Muscle layer of colon (tissue), 2 donors: ENCODE results near the gene WNK2.
"Not testable (repeated sequence)": the region's sequence is repeated elsewhere in the genome, so short reads cannot be mapped to it uniquely, and the experiment has no call there.

ENCODE experiments used
- H3K27ac ChIP-seq: one replicate; pipeline ENCODE4 v1.7.0; 2013; ENCODE audit warnings: low read depth, mild to moderate bottlenecking, low read length, moderate library complexity
- H3K27me3 ChIP-seq, 2 donors: one replicate each; pipeline ENCODE4 v1.7.0; 2013; ENCODE audit warnings: low read length in 2 of 2, mild to moderate bottlenecking in 2 of 2; ENCODE audit not compliant: insufficient read depth in 2 of 2, control insufficient read depth in 1 of 2
- H3K36me3 ChIP-seq: one replicate; pipeline ENCODE4 v1.7.0; 2013; ENCODE audit warnings: mild to moderate bottlenecking, low read length; ENCODE audit not compliant: insufficient read depth
- H3K4me1 ChIP-seq: one replicate; pipeline ENCODE4 v1.7.0; 2013; ENCODE audit warnings: mild to moderate bottlenecking, low read length; ENCODE audit not compliant: insufficient read depth
- H3K4me3 ChIP-seq, 2 donors: one replicate each; pipeline ENCODE4 v1.7.0; 2013; ENCODE audit warnings: low read length in 2 of 2, low read depth in 1 of 2, mild to moderate bottlenecking in 1 of 2, moderate library complexity in 1 of 2
- H3K9ac ChIP-seq: one replicate; pipeline ENCODE4 v1.7.0; 2013; ENCODE audit warnings: low read length
- H3K9me3 ChIP-seq: one replicate; pipeline ENCODE4 v1.7.0; 2013; ENCODE audit warnings: mild to moderate bottlenecking, low read length
- donor health status: abdominal sarcoma.
- donor health status: Adenocarcinoma of cecum.

The WNK2 gene

DNA sequence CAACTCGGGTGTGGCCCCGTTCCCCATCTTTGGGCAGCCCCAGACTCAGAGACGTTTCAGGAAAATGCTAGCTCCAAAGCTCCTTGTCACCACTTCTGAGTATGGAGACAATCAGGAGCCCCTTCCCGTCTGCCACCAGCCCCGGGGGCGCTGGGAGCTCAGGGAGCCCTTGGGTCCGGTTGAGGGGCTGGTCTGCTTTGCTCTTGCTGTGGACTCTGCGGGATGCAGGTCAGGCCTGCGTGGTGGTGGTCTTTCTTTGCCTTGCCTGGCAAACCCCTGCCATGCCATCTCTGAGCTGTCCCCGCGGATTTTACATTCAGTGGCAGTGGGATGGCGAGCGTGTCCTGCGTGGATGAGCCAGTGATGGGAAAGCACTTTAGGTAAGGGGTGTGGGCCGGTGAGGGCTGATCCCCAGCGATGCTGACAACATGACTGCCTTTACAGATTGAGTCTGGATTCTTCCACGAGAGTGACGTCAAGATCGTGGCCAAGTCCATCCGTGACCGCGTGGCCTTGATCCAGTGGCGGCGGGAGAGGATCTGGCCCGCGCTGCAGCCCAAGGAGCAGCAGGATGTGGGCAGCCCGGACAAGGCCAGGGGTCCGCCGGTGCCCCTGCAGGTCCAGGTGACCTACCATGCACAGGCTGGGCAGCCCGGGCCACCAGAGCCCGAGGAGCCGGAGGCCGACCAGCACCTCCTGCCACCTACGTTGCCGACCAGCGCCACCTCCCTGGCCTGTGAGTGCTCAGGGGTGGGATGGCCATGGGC, 63.3 kb downstream of the WNK2 start:
- Histone ChIP-seq H3K9ac (no peak overlapping the region), H3K9me3 (no peaks in the 10 kb centered on the region), H3K36me3 (peaks cover 11% of the 10 kb centered on the region), H3K27ac (no peak overlapping the region), H3K27me3 (no peaks in the 10 kb centered on the region), H3K4me1 (peaks cover 4% of the 10 kb centered on the region), H3K4me3 (no peak overlapping the region)

GRCh38 chr9:93247892-93248291, 64.0 kb downstream of the WNK2 start:
- H3K9ac ChIP-seq = no peak overlapping the region
- no peaks in the 10 kb centered on the region for H3K9me3 ChIP-seq
- H3K27ac ChIP-seq = no peak overlapping the region
- peaks cover 11% of the 10 kb centered on the region for H3K36me3 ChIP-seq
- H3K4me3 ChIP-seq = no peak overlapping the region
- no peaks in the 10 kb centered on the region for H3K27me3 ChIP-seq
- H3K4me1 ChIP-seq = peaks cover 7% of the 10 kb centered on the region

DNA sequence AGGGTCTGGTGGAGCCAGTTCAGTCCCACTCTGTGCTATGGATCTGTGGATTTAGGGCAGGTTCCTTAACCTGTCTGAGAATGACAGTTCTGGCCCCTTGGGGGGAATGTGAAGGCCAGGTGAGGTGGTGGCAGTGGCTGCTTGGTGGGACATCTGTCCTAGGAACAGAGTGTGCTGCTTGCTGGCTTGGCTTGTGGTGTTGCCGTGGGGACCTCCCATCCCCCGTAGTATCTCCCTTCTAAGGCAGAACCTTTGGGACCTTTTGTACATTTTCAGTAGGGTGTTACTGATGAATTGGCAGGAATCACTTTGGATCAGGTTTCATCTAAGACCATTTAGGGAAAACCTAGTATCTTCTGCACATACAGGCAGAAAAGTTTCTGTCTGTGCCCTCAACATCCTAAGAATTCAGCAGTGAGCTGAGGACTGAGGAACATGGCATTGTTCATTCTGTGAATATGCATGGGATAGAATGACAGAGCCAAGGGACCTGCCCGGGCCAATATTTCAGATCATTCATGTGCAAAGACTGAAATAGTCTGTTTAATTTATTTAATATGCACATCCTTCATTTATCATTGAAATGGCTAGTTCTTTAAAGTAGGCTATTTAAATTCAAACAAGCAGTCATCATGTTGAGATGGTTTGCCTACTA, 64.6 kb downstream of the WNK2 start:
- Histone ChIP-seq H3K36me3 (peaks cover 11% of the 10 kb centered on the region), H3K27ac (no peak overlapping the region), H3K9ac (no peak overlapping the region), H3K4me1 (peaks cover 7% of the 10 kb centered on the region), H3K9me3 (no peaks in the 10 kb centered on the region), H3K4me3 (no peak overlapping the region), H3K27me3 (no peaks in the 10 kb centered on the region)

GRCh38 chr9:93250185-93250584, 66.2 kb downstream of the WNK2 start:
- Histone ChIP-seq H3K4me1 (peaks cover 7% of the 10 kb centered on the region), H3K36me3 (peaks cover 5% of the 10 kb centered on the region), H3K27me3 (no peaks in the 10 kb centered on the region), H3K9ac (no peak overlapping the region), H3K4me3 (no peak overlapping the region), H3K27ac (no peak overlapping the region), H3K9me3 (no peaks in the 10 kb centered on the region)

DNA sequence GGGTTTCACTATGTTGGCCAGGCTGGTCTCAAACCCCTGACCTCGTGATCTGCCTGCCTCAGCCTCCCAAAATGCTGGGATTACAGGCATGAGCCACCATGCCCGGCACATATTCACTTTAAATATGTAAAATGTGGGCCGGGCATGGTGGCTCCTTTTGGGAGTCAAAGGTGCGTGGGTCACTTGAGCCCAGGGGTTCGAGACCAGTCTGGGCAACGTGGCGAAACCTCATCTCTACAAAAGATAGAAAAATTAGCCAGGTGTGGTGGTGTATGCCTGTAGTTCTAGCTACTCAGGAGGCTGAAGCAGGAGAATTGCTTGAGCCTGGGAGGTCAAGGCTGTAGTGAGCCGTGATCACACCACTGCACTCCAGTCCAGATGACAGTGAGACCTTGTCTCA, 67.4 kb downstream of the WNK2 start:
- not testable (repeated sequence) for H3K4me1 ChIP-seq, H3K27me3 ChIP-seq, H3K9me3 ChIP-seq, H3K4me3 ChIP-seq, H3K27ac ChIP-seq, H3K9ac ChIP-seq, H3K36me3 ChIP-seq

GRCh38 chr9:93252116-93252780, 68.3 kb downstream of the WNK2 start:
- peaks cover 7% of the 10 kb centered on the region for H3K4me1 ChIP-seq
- no peaks in the 10 kb centered on the region for H3K27me3 ChIP-seq
- H3K36me3 ChIP-seq = peaks cover 8% of the 10 kb centered on the region
- H3K27ac ChIP-seq = no peak overlapping the region
- no peak overlapping the region for H3K9ac ChIP-seq
- H3K4me3 ChIP-seq = no peak overlapping the region
- H3K9me3 ChIP-seq = no peaks in the 10 kb centered on the region

GRCh38 chr9:93252781-93253530, 69.0 kb downstream of the WNK2 start:
- Histone ChIP-seq H3K27ac (no peak overlapping the region), H3K4me1 (peaks cover 7% of the 10 kb centered on the region), H3K9me3 (no peaks in the 10 kb centered on the region), H3K4me3 (no peak overlapping the region), H3K36me3 (peaks cover 15% of the 10 kb centered on the region), H3K9ac (no peak overlapping the region), H3K27me3 (no peaks in the 10 kb centered on the region)

- no peaks in the 10 kb centered on the region for H3K27me3 ChIP-seq
- peaks cover 16% of the 10 kb centered on the region for H3K36me3 ChIP-seq
These were observed 69.7 kb downstream of the WNK2 start for GRCh38 chr9:93253633-93254032.

GRCh38 chr9:93254061-93254481, 70.1 kb downstream of the WNK2 start:
- H3K9me3 ChIP-seq = no peaks in the 10 kb centered on the region
- H3K9ac ChIP-seq = no peak overlapping the region
- no peak overlapping the region for H3K27ac ChIP-seq
- H3K36me3 ChIP-seq = peaks cover 16% of the 10 kb centered on the region
- H3K4me1 ChIP-seq = peaks cover 7% of the 10 kb centered on the region
- no peak overlapping the region for H3K4me3 ChIP-seq
- no peaks in the 10 kb centered on the region for H3K27me3 ChIP-seq

More at GRCh38 chr9:93253633-93254032, 69.7 kb downstream of the WNK2 start:
- no peaks in the 10 kb centered on the region for H3K9me3 ChIP-seq
- H3K27ac ChIP-seq = no peak overlapping the region
- peaks cover 7% of the 10 kb centered on the region for H3K4me1 ChIP-seq
- no peak overlapping the region for H3K4me3 ChIP-seq
- H3K9ac ChIP-seq = no peak overlapping the region

DNA sequence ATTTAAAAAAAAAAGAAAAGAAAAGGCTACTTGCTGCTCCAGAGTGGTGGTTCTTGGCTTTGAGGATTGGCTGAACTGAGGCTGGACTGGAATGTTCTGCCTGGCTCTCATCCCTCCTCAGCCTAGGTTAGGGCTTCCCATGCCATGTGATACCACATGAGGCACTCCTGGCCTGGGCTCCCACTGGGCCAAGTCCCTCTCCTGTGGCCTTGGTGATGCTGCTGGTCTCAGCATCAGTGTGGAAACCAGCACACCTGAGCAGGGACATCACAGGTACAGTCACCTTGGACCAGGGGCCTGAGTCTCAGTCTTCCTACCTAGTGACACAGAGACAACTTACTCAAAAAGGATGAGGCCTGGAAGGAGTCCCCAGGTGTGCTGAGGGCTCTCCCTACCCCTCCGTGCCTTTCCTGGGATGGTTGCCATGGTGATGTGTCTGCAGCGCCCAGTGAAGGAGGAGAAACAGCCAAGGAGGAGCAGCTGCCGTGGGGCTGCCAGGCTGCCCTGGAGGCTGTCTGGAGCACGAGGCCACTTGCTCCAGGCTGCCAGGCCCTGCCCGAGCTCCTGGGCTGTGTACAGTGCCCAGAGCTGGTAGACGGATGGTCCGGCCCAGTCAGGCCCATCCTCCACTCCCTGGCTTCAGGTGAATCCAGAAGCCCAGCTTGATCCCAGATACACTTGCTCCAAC, 71.0 kb downstream of the WNK2 start:
- Histone ChIP-seq H3K27me3 (no peaks in the 10 kb centered on the region), H3K9ac (no peak overlapping the region), H3K4me1 (peaks cover 7% of the 10 kb centered on the region), H3K27ac (no peak overlapping the region), H3K4me3 (no peak overlapping the region), H3K9me3 (no peaks in the 10 kb centered on the region), H3K36me3 (peaks cover 16% of the 10 kb centered on the region)

DNA sequence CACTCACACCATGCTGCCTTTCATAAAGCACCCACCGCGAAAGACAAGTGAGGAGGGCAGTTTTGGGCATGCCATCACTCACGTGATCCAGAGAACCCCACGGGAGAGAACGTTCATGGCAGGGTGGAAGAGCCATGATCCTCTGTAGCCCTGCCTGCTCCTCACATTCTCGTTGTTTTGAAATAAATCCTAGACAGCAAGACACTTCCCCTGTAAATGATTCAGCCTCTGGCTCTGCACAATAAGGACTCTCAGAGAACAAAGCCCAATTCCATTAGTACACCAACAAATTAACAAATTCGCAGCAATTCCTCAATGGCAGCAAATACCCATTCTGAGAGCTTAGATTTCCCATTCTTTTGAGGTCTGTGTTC, 71.5 kb downstream of the WNK2 start:
- Histone ChIP-seq H3K4me1 (peaks cover 7% of the 10 kb centered on the region), H3K4me3 (no peak overlapping the region), H3K36me3 (peaks cover 11% of the 10 kb centered on the region), H3K27me3 (no peaks in the 10 kb centered on the region), H3K9me3 (no peaks in the 10 kb centered on the region), H3K9ac (no peak overlapping the region), H3K27ac (no peak overlapping the region)
